NCI-H774 (cell line): ENCODE measurements around the gene SLC22A6.

Experiments used
- DNase-seq: peaks from one replicate; lab custom pipeline; 2025; lab: John Stamatoyannopoulos, UW

The SLC22A6 gene, protein sequence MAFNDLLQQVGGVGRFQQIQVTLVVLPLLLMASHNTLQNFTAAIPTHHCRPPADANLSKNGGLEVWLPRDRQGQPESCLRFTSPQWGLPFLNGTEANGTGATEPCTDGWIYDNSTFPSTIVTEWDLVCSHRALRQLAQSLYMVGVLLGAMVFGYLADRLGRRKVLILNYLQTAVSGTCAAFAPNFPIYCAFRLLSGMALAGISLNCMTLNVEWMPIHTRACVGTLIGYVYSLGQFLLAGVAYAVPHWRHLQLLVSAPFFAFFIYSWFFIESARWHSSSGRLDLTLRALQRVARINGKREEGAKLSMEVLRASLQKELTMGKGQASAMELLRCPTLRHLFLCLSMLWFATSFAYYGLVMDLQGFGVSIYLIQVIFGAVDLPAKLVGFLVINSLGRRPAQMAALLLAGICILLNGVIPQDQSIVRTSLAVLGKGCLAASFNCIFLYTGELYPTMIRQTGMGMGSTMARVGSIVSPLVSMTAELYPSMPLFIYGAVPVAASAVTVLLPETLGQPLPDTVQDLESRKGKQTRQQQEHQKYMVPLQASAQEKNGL

GRCh38 chr11:62984451-62984991, at the start of gene SLC22A6:
TSS of gene SLC22A6 (minus strand) at chr11:62984967. CDS start at chr11:62984690, 277 bp downstream.
- no peak for DNase-seq

GRCh38 chr11:63032457-63032856, 47.7 kb upstream of the SLC22A6 start:
- no peak for DNase-seq

DNA sequence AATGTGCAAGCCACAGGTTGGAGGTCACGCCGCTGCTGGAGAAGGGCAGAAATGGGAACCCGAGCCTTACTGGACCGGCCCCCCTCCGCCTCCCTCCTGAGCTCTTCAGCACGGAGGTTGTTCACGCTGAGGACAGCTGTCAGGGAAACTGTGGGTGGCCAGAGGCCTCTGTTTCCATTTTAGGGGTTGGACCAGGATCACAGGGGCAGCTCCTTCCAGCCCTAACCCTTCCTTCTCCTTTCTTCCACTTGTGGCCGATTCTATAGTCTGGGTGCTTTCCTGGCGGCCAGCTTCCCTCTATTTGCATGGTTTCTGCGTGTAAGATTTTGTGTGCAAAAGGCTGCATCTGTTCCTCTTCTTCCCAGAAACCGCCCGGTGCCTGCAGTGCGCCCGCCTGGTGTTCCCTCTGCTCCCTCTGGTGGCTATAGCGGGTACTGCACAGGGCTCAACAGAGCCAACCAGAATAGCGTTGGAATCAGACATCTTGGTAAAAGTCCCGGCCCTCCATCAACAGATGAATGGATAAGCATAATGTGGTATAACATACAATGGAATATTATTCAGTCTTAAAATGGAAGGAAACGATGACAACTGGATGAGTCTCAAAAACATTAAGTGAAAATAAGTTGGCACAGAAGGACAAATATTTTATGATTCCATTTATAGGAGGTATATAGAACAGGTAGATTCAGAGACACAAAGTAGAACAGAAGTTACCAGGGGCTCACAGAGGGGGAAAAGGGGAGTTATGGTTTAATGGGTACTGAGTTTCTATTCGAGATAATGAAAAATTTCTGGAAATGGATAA, 39.3 kb upstream of the SLC22A6 start:
- DNase-seq: peak; percentile 65

GRCh38 chr11:63023222-63023814, 38.6 kb upstream of the SLC22A6 start:
- no peak for DNase-seq

GRCh38 chr11:63022441-63022840, 37.7 kb upstream of the SLC22A6 start:
- DNase-seq: no peak

DNA sequence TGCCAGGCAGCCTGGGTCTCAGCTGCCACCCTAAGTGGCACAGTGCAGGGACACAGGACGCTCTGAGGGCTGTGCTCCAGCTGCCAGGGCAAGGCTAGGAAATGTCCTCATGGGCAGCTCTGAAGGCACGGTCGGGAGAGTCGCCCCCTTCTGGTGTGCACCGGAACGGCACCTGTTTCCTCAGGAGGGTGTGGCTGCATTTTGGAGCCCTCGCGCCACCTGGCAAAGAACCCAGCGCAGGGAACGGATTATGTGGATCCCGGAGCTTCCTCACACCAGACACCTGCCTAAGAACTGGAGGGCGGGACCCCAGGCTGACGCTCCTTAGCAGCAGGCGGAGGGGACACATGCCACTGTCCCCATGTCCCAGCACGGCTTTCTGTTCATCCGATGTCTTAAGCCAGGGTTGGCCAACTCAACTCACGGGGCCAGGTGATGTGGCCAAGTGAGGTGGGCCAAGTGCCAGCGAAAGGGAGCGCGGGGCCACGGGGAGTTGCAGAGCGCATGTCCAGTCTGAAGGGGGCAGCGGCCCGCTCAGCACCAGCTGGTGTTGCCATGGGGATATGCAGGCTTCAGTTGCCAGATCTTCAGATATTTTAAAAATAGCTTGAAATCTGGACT, 36.0 kb upstream of the SLC22A6 start:
- DNase-seq: peak; percentile 30

GRCh38 chr11:63019506-63019905, 34.7 kb upstream of the SLC22A6 start:
- no peak for DNase-seq

DNA sequence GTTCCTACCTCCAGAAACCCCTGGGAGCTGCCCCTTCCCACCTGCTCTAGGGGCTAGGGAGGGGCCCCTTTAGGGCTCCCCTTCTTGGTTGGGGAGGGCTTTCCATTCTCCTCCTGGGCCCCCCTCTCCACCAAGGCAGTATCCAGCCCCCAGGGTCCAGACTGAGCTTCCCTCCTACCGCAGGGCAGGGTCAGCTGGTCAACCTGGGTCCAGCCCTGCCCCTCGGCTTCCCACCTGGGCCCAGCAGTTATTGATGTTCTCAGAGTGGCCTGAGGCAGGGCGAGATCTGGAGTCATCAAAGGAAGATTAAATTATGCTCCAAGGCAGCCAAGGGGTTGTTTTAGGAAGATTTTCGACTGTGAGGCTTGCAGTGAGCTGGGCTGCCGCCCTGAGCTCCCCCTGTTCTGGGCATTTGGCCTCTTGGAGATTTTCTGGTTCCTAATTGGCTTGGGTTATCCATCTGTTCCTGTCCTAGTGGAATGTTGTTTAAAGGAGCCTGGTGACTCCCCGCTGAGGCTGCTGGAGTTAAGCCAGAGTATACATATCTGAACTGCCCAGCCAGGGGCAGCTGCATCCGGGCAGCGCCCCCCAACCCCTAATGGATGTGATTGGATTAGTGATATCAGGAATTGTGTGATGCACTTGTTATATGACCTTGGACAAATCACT, 32.7 kb upstream of the SLC22A6 start:
- no peak for DNase-seq

GRCh38 chr11:63015521-63016215, 30.9 kb upstream of the SLC22A6 start, which contains the start of gene SLC22A8:
TSS of gene SLC22A8 (minus strand) at chr11:63015841. CDS start at chr11:63014958, 883 bp downstream.
- no peak for DNase-seq

- no peak for DNase-seq
These were observed 29.8 kb upstream of the SLC22A6 start for GRCh38 chr11:63014408-63015055.

GRCh38 chr11:63012839-63013238, 28.1 kb upstream of the SLC22A6 start:
- DNase-seq: no peak

GRCh38 chr11:63012430-63012829, 27.7 kb upstream of the SLC22A6 start:
- DNase-seq: no peak

DNA sequence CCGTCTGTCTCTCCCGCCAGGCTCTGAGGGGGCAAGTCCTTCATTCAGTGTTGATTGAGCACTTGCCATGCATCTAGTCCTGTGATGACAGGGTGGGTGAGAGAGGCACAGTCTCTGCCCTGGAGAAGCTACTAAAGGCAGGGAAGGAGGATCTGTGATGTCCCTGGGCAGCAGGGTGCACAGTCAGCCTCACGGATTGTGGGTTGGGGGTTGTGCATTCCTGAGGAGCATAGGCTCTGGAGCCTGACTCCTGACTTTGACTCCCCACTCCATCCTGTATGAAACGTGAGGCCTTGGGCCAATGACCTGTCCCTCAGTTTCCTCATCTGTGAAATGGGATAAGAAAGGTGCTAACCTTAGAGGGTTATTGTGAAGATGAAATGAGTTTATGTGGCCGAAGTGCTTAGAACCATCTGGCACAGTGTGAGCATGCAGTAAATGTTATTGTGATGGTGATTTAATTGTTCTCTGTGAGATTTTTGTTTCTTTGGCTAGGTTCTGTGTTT, 26.2 kb upstream of the SLC22A6 start:
- DNase-seq: no peak

- DNase-seq: no peak
These were observed 23.2 kb upstream of the SLC22A6 start for GRCh38 chr11:63007920-63008319.

GRCh38 chr11:63001456-63001855, 16.7 kb upstream of the SLC22A6 start:
- no peak for DNase-seq

DNA sequence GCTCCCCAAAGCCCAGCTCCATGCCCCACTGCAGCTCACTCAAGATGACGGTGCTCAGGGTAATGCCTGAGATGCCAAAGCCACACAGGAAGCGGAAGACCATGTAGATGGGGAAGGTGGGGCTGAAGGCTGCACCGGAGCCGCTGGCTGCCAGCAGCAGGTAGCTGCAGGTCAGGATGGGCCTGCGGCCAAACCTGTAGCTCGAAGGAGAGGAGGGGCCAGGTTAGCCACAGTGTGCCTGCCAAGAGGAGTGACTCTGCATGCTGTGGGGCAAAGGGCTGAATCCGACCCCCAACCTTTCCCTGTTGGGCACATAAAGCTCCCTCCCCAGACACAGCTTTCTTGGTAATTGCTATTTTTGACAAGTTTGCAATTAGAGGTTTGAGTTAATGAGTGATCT, 14.9 kb upstream of the SLC22A6 start:
- no peak for DNase-seq

- DNase-seq: no peak
These were observed 14.4 kb upstream of the SLC22A6 start for GRCh38 chr11:62999156-62999555.

DNA sequence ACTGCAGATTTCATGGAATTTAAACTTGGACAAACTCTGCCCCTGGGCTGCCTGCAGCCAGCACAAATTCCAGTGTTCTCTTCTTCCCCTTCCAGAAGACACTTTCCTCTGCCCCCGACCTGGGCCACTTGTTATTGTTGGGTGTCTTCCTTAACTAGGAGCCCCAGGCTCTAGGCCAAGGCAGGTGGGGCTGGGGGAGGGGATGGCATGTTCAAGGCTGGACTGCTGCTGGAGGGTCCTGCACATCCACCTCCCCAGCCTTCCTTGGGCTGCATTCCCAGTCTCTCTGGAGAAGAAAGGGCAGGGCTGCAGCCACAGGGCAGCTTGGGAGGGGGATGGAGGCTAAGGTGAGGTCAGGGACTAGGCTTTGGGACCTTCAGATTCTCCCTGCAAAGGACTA, 11.5 kb upstream of the SLC22A6 start:
- DNase-seq: no peak

DNA sequence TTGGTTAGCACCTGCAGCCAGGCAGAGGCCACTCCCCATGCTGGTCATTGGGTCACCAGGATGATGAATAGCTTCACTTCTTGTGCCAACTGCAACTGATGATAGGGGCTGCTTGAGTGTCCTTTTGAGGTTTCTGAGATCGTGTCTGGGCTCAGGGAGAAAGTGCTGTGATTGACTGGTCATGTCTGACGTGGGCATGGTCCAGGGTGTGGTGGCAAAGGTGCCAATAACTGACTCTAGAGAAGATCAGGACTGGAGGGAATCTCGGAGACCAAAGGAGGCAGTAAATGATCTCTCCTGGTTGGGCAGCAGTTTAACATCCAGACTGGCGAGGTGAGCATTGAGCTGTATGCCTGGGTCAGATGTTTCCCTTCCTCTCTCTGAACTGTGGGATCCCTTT, 10.0 kb upstream of the SLC22A6 start:
- no peak for DNase-seq

DNA sequence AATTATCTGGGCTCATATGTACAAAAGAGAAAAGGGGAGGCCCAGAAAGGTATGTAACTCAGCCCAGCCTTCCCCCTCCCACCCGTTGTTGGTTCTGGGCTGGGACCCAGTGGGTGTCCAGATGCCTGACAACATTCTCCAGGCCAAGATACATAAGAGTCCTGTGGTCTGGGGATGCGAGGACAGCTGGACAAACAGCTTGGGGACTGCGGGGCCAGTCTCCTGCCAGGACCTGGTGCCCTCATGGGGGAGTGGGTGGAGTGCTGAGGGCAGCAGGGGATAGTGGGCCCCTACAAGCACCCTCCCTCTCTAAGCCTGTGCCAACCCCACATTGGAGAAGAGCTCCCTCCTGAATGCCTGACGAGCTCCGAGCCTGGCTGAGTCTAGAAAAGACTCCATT, 3.5 kb upstream of the SLC22A6 start:
- DNase-seq: no peak
